Gastroesophageal sphincter (tissue), 4 donors: ENCODE measurements around the gene RECK. TPM values are rescaled to one million over a fixed set of nuclear protein-coding genes. Genes with fewer than 3 reads are reported as not detected.

Experiments
- ATAC-seq: fragments of 150-250 bp; one replicate; pipeline ENCODE4 v1.9.1; 2016; ENCODE audit warnings: mild to moderate bottlenecking, moderate library complexity
- H3K27ac ChIP-seq, 4 donors: fragments of 200-600 bp; sonication (generic) in 3 of 4; 1 replicate in 3 of 4; 2 replicates in 1 of 4; pipeline ENCODE4 v1.5.1; 2016 to 2019
- H3K27me3 ChIP-seq: fragments of 200-600 bp; sonication (generic); one replicate; pipeline ENCODE4 v1.5.1; 2019
- H3K36me3 ChIP-seq, 2 donors: fragments of 200-600 bp; sonication (generic); one replicate each; pipeline ENCODE4 v1.5.1; 2019; ENCODE audit warnings: control low read depth in 1 of 2
- H3K4me1 ChIP-seq, 3 donors: fragments of 200-600 bp; sonication (generic); 1 replicate in 2 of 3; 2 replicates in 1 of 3; pipeline ENCODE4 v1.5.1; 2016 to 2019; ENCODE audit warnings: control low read depth in 2 of 3
- H3K4me3 ChIP-seq, 2 donors: fragments of 200-600 bp; sonication (generic); one replicate each; pipeline ENCODE4 v1.5.1; 2019; ENCODE audit warnings: mild to moderate bottlenecking in 1 of 2, moderate library complexity in 1 of 2
- H3K9me3 ChIP-seq, 3 donors: fragments of 200-600 bp; sonication (generic); one replicate each; pipeline ENCODE4 v1.5.1; 2017 to 2019; ENCODE audit warnings: control low read depth in 2 of 3
- CTCF ChIP-seq, 4 experiments: fragments of 200-600 bp in 2 of 4; fragments of 450-650 bp in 2 of 4; sonication (generic) in 1 of 4; IDR thresholded peaks; one replicate each; pipeline ENCODE4 v1.5.1; 2017 to 2019; ENCODE audit warnings: antibody characterized with exemption in 4 of 4, mild to moderate bottlenecking in 2 of 4, moderate library complexity in 2 of 4
- EP300 ChIP-seq: sonication (generic); formaldehyde crosslinking; IDR thresholded peaks from one replicate; pipeline ENCODE4 v1.6.1; 2017; ENCODE audit warnings: antibody characterized with exemption, mild to moderate bottlenecking
- POLR2A ChIP-seq, 2 donors: fragments of 450-650 bp; IDR thresholded peaks; one replicate each; pipeline ENCODE4 v1.6.1; 2017; ENCODE audit warnings: antibody characterized with exemption in 2 of 2, mild to moderate bottlenecking in 2 of 2, moderate library complexity in 1 of 2
- POLR2AphosphoS5 ChIP-seq: sonication (generic); formaldehyde crosslinking; IDR thresholded peaks from one replicate; pipeline ENCODE4 v1.6.1; 2017; ENCODE audit warnings: antibody characterized with exemption
- WGBS, 2 donors: methylation state at CpG; one replicate each; pipeline ENCODE4 v1.1.5; 2018; ENCODE audit warnings: low coverage in 1 of 2; 5-methylcytosine and 5-hydroxymethylcytosine counted together
- total RNA-seq, 4 donors: library from RNA; depleted of rRNA; stranded (reverse); fragments of >200 nt; gene quantifications; one replicate each; pipeline ENCODE4 v1.1.0, GENCODE V29; 2016

The RECK gene
- total RNA-seq, 4 donors from 2014 or later, result 12.6 to 29.5 (median 18.6) TPM

GRCh38 chr9:36018891-36019720 lies 17.6 kb upstream of the RECK start:
- H3K4me3 ChIP-seq, result no peak overlapping the region
- no peak for TF ChIP-seq CTCF (IDR thresholded peaks at IDR 0.05)
- TF ChIP-seq POLR2AphosphoS5, result peak; percentile 47
- H3K4me1 ChIP-seq, result peaks cover 0 to 15% (median 4%) of the 10 kb centered on the region in 3 donors
- no peaks in the 10 kb centered on the region for H3K36me3 ChIP-seq
- peak overlapping the region in 1 of 4 donors; percentile 49 for H3K27ac ChIP-seq
- WGBS, 2 donors, result 32 to 46% methylated on average over 5 to 6 of the region's 6 CpGs
- no peak for ATAC-seq
- H3K9me3 ChIP-seq, result no peaks in the 10 kb centered on the region
- H3K27me3 ChIP-seq, result no peaks in the 10 kb centered on the region

- Histone ChIP-seq H3K4me3 (no peak overlapping the region), H3K4me1 (peaks cover 0 to 15% (median 4%) of the 10 kb centered on the region in 3 donors), H3K27ac (no peak overlapping the region), H3K36me3 (no peaks in the 10 kb centered on the region), H3K27me3 (no peaks in the 10 kb centered on the region), H3K9me3 (no peaks in the 10 kb centered on the region)
- TF ChIP-seq EP300 (no peak), POLR2AphosphoS5 (no peak), POLR2A (IDR thresholded peaks at IDR 0.05) (no peak), CTCF (IDR thresholded peaks at IDR 0.05) (no peak)
- WGBS, 2 donors, result 100% methylated on average over 1 of the region's 1 CpG; no CpG with 5 or more reads in 1 of the 2 donors
- ATAC-seq, result no peak
These were observed 14.7 kb upstream of the RECK start for GRCh38 chr9:36021968-36022367.

- no peaks in the 10 kb centered on the region for H3K9me3 ChIP-seq
- no peaks in the 10 kb centered on the region for H3K27me3 ChIP-seq
- 50 to 67% methylated on average over 4 to 13 of the region's 13 CpGs for WGBS, 2 donors
- TF ChIP-seq POLR2A (IDR thresholded peaks at IDR 0.05) (no peak), CTCF (IDR thresholded peaks at IDR 0.05) (peak; percentile 55 to 83 (median 78))
- no peaks in the 10 kb centered on the region for H3K36me3 ChIP-seq
- H3K27ac ChIP-seq, result no peak overlapping the region
- peaks cover 0 to 9% (median 4%) of the 10 kb centered on the region in 3 donors for H3K4me1 ChIP-seq
- no peak for ATAC-seq
- H3K4me3 ChIP-seq, result no peak overlapping the region
These were observed 13.3 kb upstream of the RECK start for GRCh38 chr9:36023260-36024048.

GRCh38 chr9:36025746-36026145 lies 11.0 kb upstream of the RECK start:
- H3K4me3 ChIP-seq, result no peak overlapping the region
- WGBS, 2 donors, result 87 to 95% methylated on average over 2 of the region's 2 CpGs
- no peaks in the 10 kb centered on the region for H3K36me3 ChIP-seq
- H3K27me3 ChIP-seq, result no peaks in the 10 kb centered on the region
- ATAC-seq, result no peak
- TF ChIP-seq POLR2AphosphoS5, result no peak
- no peak for TF ChIP-seq CTCF (IDR thresholded peaks at IDR 0.05)
- TF ChIP-seq EP300, result no peak
- TF ChIP-seq POLR2A (IDR thresholded peaks at IDR 0.05), result no peak
- no peaks in the 10 kb centered on the region for H3K9me3 ChIP-seq
- H3K4me1 ChIP-seq, result peaks cover 0 to 6% (median 0%) of the 10 kb centered on the region in 3 donors
- H3K27ac ChIP-seq, result no peak overlapping the region
